ENCODE measurements around the gene EIF4E2.

The EIF4E2 gene

DNA sequence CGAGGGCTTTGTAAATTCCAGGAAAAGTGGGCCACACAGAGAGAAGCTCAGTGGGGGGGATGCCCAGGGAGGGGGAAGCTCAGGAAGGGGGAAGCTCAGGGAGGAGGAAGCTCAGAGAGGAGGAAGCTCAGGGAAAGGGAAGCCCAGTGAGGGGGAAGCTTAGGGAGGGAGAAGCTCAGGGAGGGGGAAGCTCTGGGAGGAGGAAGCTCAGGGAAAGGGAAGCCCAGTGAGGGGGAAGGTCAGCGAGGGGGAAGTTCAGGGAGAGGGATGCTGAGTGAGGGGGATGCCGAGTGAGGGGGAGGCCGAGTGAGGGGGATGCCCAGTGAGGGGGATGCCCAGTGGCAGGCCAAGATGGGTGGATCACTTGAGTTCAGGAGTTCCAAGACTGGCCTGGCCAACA is 11.8 kb upstream of the EIF4E2 start:
- TF ChIP-seq, protein P1, sequence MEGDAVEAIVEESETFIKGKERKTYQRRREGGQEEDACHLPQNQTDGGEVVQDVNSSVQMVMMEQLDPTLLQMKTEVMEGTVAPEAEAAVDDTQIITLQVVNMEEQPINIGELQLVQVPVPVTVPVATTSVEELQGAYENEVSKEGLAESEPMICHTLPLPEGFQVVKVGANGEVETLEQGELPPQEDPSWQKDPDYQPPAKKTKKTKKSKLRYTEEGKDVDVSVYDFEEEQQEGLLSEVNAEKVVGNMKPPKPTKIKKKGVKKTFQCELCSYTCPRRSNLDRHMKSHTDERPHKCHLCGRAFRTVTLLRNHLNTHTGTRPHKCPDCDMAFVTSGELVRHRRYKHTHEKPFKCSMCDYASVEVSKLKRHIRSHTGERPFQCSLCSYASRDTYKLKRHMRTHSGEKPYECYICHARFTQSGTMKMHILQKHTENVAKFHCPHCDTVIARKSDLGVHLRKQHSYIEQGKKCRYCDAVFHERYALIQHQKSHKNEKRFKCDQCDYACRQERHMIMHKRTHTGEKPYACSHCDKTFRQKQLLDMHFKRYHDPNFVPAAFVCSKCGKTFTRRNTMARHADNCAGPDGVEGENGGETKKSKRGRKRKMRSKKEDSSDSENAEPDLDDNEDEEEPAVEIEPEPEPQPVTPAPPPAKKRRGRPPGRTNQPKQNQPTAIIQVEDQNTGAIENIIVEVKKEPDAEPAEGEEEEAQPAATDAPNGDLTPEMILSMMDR (IDR thresholded peaks at IDR 0.05; ENCODE audit: control insufficient read depth, extremely low read depth, insufficient read depth): no peak
- no peak overlapping the region for H3K4me3 ChIP-seq (ENCODE audit: low read depth, low read length)
- DNase-seq (ENCODE audit: low read depth): no peak

DNA sequence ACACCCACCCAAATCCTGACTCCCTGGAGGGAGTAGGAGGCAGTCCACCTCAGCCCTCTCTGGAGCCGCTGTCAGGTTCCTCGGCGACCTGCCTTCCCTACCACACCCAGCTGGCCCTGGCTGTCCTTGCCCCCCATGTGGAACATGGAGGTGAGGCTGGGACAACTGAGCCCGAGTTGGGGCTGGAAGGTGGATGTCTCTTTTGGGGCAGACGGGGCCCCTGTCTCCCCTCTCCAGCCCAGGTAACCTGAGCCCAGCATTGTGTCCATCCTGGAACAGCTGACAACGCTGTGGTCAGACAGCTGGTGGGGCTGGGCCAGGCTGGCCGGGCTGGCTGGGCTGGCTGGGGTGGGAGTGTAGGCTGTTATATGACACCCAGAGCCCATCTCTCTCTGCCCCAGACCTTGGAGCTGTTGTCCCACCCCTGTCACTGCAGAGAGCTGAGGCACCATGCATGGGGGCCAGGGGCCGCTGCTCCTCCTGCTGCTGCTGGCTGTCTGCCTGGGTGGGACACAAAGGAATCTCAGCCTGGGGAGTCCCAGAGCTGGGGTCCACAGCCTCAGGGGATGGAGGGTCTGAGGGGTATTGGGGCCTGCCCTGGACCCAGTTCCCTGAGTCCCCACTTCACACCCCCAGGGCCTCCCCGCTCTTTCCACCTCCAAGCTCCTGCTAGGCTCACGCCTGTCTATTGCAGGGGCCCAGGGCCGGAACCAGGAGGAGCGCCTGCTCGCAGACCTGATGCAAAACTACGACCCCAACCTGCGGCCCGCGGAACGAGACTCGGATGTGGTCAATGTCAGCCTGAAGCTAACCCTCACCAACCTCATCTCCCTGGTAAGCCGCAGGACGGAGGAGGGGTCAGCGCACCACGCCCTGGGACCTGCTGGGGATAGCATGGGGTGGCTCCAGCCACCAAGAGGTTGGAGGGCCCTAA is 10.9 kb upstream of the EIF4E2 start, which contains the start of gene CHRNG:
CHRNG (plus strand) TSS at position 395 of the 934 bp plus-strand sequence; CDS start at position 451, 56 bp downstream.
- no peak for DNase-seq (ENCODE audit: low read depth)
- H3K4me3 ChIP-seq (ENCODE audit: low read depth, low read length): no peak within 1 kb of the TSS
- TF ChIP-seq, protein P1 (IDR thresholded peaks at IDR 0.05; ENCODE audit: control insufficient read depth, extremely low read depth, insufficient read depth): no peak

DNA sequence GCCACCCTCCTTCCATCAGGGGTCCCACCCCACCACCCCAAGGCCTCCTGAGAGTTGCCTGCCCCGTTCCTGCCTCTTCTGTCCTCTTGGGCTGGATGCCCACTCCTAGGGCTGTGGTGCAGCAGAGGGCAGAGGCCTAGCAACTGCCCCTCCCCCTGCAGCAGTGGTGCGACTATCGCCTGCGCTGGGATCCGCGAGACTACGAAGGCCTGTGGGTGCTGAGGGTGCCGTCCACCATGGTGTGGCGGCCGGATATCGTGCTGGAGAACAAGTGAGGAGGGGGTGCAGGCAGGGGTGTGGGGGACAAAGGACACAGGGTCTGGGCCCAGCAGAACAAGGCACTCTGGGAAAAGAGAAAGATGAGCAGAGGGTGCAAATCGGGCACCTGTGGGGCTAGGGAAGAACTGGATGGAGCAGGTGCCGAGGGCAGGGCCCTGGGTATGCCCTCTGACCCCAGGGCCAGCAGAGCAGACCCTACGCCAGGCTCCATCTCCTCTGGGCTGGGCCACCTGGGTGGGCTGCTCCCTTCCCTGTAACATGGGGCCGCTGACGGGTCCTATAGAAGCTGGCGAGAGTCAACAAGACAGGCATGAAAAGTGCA is 9.9 kb upstream of the EIF4E2 start:
- TF ChIP-seq, protein P1 (IDR thresholded peaks at IDR 0.05; ENCODE audit: control insufficient read depth, extremely low read depth, insufficient read depth): no peak
- H3K4me3 ChIP-seq (ENCODE audit: low read depth, low read length): no peak overlapping the region
- DNase-seq (ENCODE audit: low read depth): no peak

DNA sequence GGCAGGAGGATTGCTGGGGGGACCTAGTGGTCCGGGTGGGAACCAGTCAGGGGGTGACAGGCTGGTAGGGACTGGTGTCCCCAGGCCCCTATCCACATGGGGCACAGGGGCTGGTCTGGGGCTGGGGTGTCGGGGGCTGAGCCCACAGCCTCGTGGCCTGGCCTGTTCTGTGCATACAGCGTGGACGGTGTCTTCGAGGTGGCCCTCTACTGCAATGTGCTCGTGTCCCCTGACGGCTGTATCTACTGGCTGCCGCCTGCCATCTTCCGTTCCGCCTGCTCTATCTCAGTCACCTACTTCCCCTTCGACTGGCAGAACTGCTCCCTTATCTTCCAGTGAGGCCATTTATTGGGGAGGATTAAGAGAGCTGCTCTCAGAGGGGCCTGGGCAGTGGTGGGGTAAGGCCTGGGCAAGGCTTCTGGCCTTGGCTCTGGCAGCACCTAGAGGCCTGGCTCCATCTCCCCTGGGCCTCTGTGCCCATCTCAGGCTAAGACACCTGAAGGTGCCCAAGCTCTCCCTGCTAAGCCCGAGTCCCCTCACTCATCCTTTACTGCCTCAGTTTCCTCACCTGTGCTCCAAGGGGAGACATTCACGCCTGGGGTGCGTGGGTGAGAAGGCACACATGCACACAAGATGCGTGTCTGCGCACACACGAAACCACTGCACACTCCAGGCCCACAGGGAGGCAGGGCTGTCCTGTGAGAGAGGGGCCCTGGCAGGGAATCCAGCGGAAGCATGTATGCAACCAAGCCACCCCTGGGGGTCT is 9.1 kb upstream of the EIF4E2 start:
- no peak for DNase-seq (ENCODE audit: low read depth)
- TF ChIP-seq, protein P1 (IDR thresholded peaks at IDR 0.05; ENCODE audit: control insufficient read depth, extremely low read depth, insufficient read depth): no peak
- no peak overlapping the region for H3K4me3 ChIP-seq (ENCODE audit: low read depth, low read length)

DNA sequence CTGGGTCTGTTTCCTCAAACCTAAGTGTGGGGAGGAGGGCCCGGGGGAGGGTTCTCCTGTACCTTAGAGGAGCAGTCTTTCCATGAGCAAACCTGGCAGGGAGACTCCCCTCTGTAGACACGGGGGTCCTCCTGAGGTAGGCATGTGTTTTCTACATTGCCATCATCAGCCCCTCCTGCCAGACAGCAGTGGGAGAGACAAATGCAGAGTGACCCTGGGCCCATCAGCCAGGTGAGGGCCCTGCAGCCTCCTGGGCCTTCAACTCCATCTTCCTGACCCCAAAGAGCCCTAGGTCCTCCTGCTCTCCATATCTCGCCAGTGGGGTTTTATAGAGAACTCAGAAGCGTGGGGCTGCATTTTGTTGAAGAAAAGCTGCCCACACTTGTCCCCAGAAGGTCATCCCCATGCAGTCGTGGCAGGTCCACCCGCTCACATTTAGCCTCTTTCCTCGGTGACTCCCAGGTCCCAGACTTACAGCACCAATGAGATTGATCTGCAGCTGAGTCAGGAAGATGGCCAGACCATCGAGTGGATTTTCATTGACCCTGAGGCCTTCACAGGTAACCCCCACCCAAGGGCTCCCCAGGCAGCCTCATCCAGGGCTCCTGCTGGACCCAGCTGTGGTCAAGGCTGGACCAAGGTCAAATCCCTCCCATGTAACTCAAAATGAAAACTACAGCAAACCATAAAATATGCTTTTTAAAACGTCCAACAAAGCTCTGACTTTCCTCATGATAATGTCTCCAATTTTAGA is 8.4 kb upstream of the EIF4E2 start:
- H3K4me3 ChIP-seq (ENCODE audit: low read depth, low read length): no peak overlapping the region
- TF ChIP-seq, protein P1 (IDR thresholded peaks at IDR 0.05; ENCODE audit: control insufficient read depth, extremely low read depth, insufficient read depth): no peak
- DNase-seq (ENCODE audit: low read depth): no peak
